Activated T-helper 2 cell treated with anti-CD3 and anti-CD28 coated beads, Interferon-gamma antibody, Interleukin-2, Interleukin-4, amounts not matched to agents 10 μg/mL and 5 μg/mL and 100 μg/mL, durations not matched to agents 14 hours and 24 hours and 36 hours (primary cell): ENCODE data around the gene FCRLA. TPM values are rescaled to one million over a fixed set of nuclear protein-coding genes. Genes with fewer than 3 reads are reported as not detected.

ENCODE experiments used
- DNase-seq: peaks from one replicate; pipeline ENCODE4 v3.0.0; 2021; ENCODE audit warnings: low spot score
- H3K27ac Mint-ChIP-seq: one replicate; pipeline ENCODE4 v1.8.0; 2021; ENCODE audit warnings: mixed read lengths
- H3K27me3 Mint-ChIP-seq: one replicate; pipeline ENCODE4 v1.8.0; 2021; ENCODE audit warnings: low read depth, mixed read lengths
- H3K36me3 Mint-ChIP-seq: one replicate; pipeline ENCODE4 v1.8.0; 2021; ENCODE audit warnings: low read depth, mixed read lengths
- H3K4me1 Mint-ChIP-seq: one replicate; pipeline ENCODE4 v1.8.0; 2021; ENCODE audit warnings: low read depth, mixed read lengths
- H3K4me3 Mint-ChIP-seq: one replicate; pipeline ENCODE4 v1.8.0; 2021; ENCODE audit warnings: low read depth, mild to moderate bottlenecking, moderate library complexity, mixed read lengths
- H3K9me3 Mint-ChIP-seq: one replicate; pipeline ENCODE4 v1.8.0; 2021; ENCODE audit warnings: mixed read lengths
- intact Hi-C: fragments of 100-400 bp; cut with micrococcal nuclease; formaldehyde crosslinking; loops from one replicate; pipeline ENCODE4 v1.15.1; 2023
- total RNA-seq: library from RNA; stranded (reverse); gene quantifications from 2 replicates; pipeline ENCODE4 v1.2.3, GENCODE V29; 2022

The FCRLA gene
- total RNA-seq, 1 donor from 2014 or later: not detected

- peak; percentile 83 for DNase-seq
- peaks cover 11% of the 10 kb centered on the region for H3K27me3 Mint-ChIP-seq
- peak within 1 kb of the TSS; percentile 99 for H3K27ac Mint-ChIP-seq
- H3K36me3 Mint-ChIP-seq: peaks cover 42% of the 10 kb centered on the region
- H3K4me1 Mint-ChIP-seq: peaks cover 39% of the 10 kb centered on the region
- peaks cover 10% of the 10 kb centered on the region for H3K9me3 Mint-ChIP-seq
- H3K4me3 Mint-ChIP-seq: peak within 1 kb of the TSS; percentile 99
- intact Hi-C loops: loop anchor here (1.0 kb wide), 1 partner anchor 17 kb away; the partner anchor contains the start of gene ATF6
Observed at GRCh38 chr1:161749509-161750407, 42.7 kb downstream of the FCRLA start, which contains the start of gene DUSP12. TSS of gene DUSP12 (plus strand) at chr1:161749786. CDS start at chr1:161749802, 16 bp downstream.

- Mint-ChIP-seq H3K9me3 (no peaks in the 10 kb centered on the region), H3K36me3 (peaks cover 10% of the 10 kb centered on the region), H3K4me3 (peak overlapping the region; percentile 61), H3K27ac (peak overlapping the region; percentile 43), H3K4me1 (peaks cover 35% of the 10 kb centered on the region), H3K27me3 (no peaks in the 10 kb centered on the region)
- intact Hi-C loops: loop anchor here (10.0 kb wide), 1 partner anchor 271 kb away; no protein-coding TSS in a partner anchor
- no peak for DNase-seq
Observed at GRCh38 chr1:161763522-161764098, 56.6 kb downstream of the FCRLA start.

Other genes with a start within 250 kb of the FCRLA start
- gene FCGR2A, start 201.8 kb upstream of the FCRLA start, total RNA-seq: 0.50 and 0.60 TPM in 2 replicates
- 4.4 and 4.9 TPM in 2 replicates for gene HSPA6, start 182.7 kb upstream of the FCRLA start, total RNA-seq
- not detected in 2 replicates for gene FCGR3A, start 157.4 kb upstream of the FCRLA start, total RNA-seq
- not detected in 2 replicates for gene FCGR3B, start 76.1 kb upstream of the FCRLA start, total RNA-seq
- gene FCGR2B, start 44.1 kb upstream of the FCRLA start, total RNA-seq: not detected in 2 replicates
- 0.16 TPM in 1 of 2 replicates, not detected in the other for gene FCRLB, start 14.3 kb downstream of the FCRLA start, total RNA-seq
- gene DUSP12, start 42.6 kb downstream of the FCRLA start, total RNA-seq: 31.2 and 38.0 TPM in 2 replicates
- 29.6 and 30.4 TPM in 2 replicates for gene ATF6, start 59.1 kb downstream of the FCRLA start, total RNA-seq